Sigmoid colon (tissue), 7 donors: ENCODE results near the gene SYAP1. TPM values are rescaled to one million over a fixed set of nuclear protein-coding genes. Genes with fewer than 3 reads are reported as not detected.
"Not testable (repeated sequence)": the region's sequence is repeated elsewhere in the genome, so short reads cannot be mapped to it uniquely, and the experiment has no call there.

Experiments used
- DNase-seq: peaks from one replicate; pipeline ENCODE4 v3.0.0-alpha.2; 2019
- H3K27ac ChIP-seq, 4 donors: fragments of 200-600 bp; sonication (generic); one replicate each; pipeline ENCODE4 v1.5.1; 2016 to 2019; ENCODE audit warnings: mild to moderate bottlenecking in 1 of 4
- H3K27me3 ChIP-seq, 3 donors: fragments of 200-600 bp; sonication (generic); one replicate each; pipeline ENCODE4 v1.5.1; 2019; ENCODE audit warnings: mild to moderate bottlenecking in 1 of 3
- H3K36me3 ChIP-seq, 4 donors: fragments of 200-600 bp; sonication (generic); one replicate each; pipeline ENCODE4 v1.5.1; 2016 to 2019
- H3K4me1 ChIP-seq, 4 donors: fragments of 200-600 bp; sonication (generic); one replicate each; pipeline ENCODE4 v1.5.1; 2017 to 2019
- H3K4me3 ChIP-seq, 4 donors: fragments of 200-600 bp; sonication (generic); one replicate each; pipeline ENCODE4 v1.5.1; 2017 to 2019; ENCODE audit warnings: mild to moderate bottlenecking in 2 of 4, moderate library complexity in 1 of 4
- H3K9me3 ChIP-seq, 4 donors: fragments of 200-600 bp in 3 of 4; sonication (generic) in 3 of 4; one replicate each; pipeline versions ENCODE4 v1.5.1 to v1.6.1; 2013 to 2019
- CTCF ChIP-seq, 4 experiments: fragments of 450-650 bp in 3 of 4; fragments of 200-600 bp in 1 of 4; IDR thresholded peaks; one replicate each; pipeline ENCODE4 v1.5.1; 2016 to 2019; ENCODE audit warnings: antibody characterized with exemption in 4 of 4, mild to moderate bottlenecking in 3 of 4, moderate library complexity in 2 of 4
- EP300 ChIP-seq, 4 donors: sonication (generic); formaldehyde crosslinking; IDR thresholded peaks; one replicate each; pipeline ENCODE4 v1.6.1; 2017; ENCODE audit warnings: antibody characterized with exemption in 4 of 4
- POLR2A ChIP-seq, 2 donors: fragments of 450-650 bp; IDR thresholded peaks; one replicate each; pipeline ENCODE4 v1.6.1; 2016; ENCODE audit warnings: antibody characterized with exemption in 2 of 2, mild to moderate bottlenecking in 2 of 2, moderate library complexity in 2 of 2
- POLR2AphosphoS5 ChIP-seq, 4 donors: sonication (generic); formaldehyde crosslinking; IDR thresholded peaks; one replicate each; pipeline ENCODE4 v1.6.1; 2017; ENCODE audit warnings: antibody characterized with exemption in 4 of 4
- WGBS, 2 donors: extraction: QIAGEN DNeasy Blood & Tissue Kit; methylation state at CpG; one replicate each; pipeline ENCODE4 v1.1.7; 2013; 5-methylcytosine and 5-hydroxymethylcytosine counted together
- intact Hi-C: fragments of 100-400 bp; cut with DNase I; formaldehyde crosslinking; loops from one replicate; pipeline ENCODE4 v1.15.1; 2023
- polyA plus RNA-seq, 3 donors: library from polyadenylated mRNA; stranded (reverse); fragments of 200-250 nt; gene quantifications; one replicate each; pipeline ENCODE4 v1.2.3, GENCODE V29; 2013
- total RNA-seq, 4 donors: library from RNA; depleted of rRNA; stranded (reverse); fragments of >200 nt; gene quantifications; one replicate each; pipeline ENCODE4 v1.1.0, GENCODE V29; 2016
- donor health status: healthy with polysubstance abuse.
- donor health status: Bipolar disorder and iron deficiency.
- donor health status: healthy.

The SYAP1 gene
- total and polyA plus RNA-seq, 7 donors = 17.5 to 31.4 (median 19.9) TPM

GRCh38 chrX:16722481-16722880 is 3.1 kb downstream of the SYAP1 start:
- TF ChIP-seq POLR2AphosphoS5 (IDR thresholded peaks at IDR 0.05) = no peak
- TF ChIP-seq CTCF (IDR thresholded peaks at IDR 0.05) = no peak
- TF ChIP-seq EP300 (IDR thresholded peaks at IDR 0.05) = no peak
- no peak for TF ChIP-seq POLR2A (IDR thresholded peaks at IDR 0.05)
- intact Hi-C loops = no loop called here
- Histone ChIP-seq H3K27me3 (no peaks in the 10 kb centered on the region), H3K9me3 (no peaks in the 10 kb centered on the region), H3K4me1 (peaks cover 0 to 22% (median 12%) of the 10 kb centered on the region in 4 donors), H3K27ac (no peak overlapping the region), H3K4me3 (no peak overlapping the region), H3K36me3 (no peaks in the 10 kb centered on the region)
- 58 to 81% methylated on average over 4 of the region's 4 CpGs for WGBS, 2 donors
- no peak for DNase-seq

- no peaks in the 10 kb centered on the region for H3K36me3 ChIP-seq
- H3K27ac ChIP-seq = no peak overlapping the region
- TF ChIP-seq EP300 (IDR thresholded peaks at IDR 0.05) = no peak
- TF ChIP-seq POLR2A (IDR thresholded peaks at IDR 0.05) = no peak
- TF ChIP-seq CTCF (IDR thresholded peaks at IDR 0.05) = no peak
- no peak for TF ChIP-seq POLR2AphosphoS5 (IDR thresholded peaks at IDR 0.05)
- intact Hi-C loops = no loop called here
- no peaks in the 10 kb centered on the region for H3K27me3 ChIP-seq
- peak; percentile 8 for DNase-seq
- 22 to 68% methylated on average over 7 of the region's 7 CpGs for WGBS, 2 donors
- peaks cover 0 to 17% (median 11%) of the 10 kb centered on the region in 4 donors for H3K4me1 ChIP-seq
- no peaks in the 10 kb centered on the region for H3K9me3 ChIP-seq
- no peak overlapping the region for H3K4me3 ChIP-seq
These were observed 5.7 kb downstream of the SYAP1 start for GRCh38 chrX:16725072-16725471.

- H3K4me1 ChIP-seq, H3K27me3 ChIP-seq, H3K36me3 ChIP-seq, H3K9me3 ChIP-seq, H3K27ac ChIP-seq, intact Hi-C loops, H3K4me3 ChIP-seq: not testable (repeated sequence)
- DNase-seq = peak; percentile 13
- 27 to 74% methylated on average over 5 of the region's 5 CpGs for WGBS, 2 donors
These were observed 7.1 kb downstream of the SYAP1 start for GRCh38 chrX:16726347-16726988.

- Histone ChIP-seq H3K27me3 (no peaks in the 10 kb centered on the region), H3K9me3 (no peaks in the 10 kb centered on the region), H3K4me3 (no peak overlapping the region), H3K27ac (no peak overlapping the region), H3K4me1 (peaks cover 0 to 4% (median 0%) of the 10 kb centered on the region in 4 donors), H3K36me3 (no peaks in the 10 kb centered on the region)
- no peak for DNase-seq
- TF ChIP-seq CTCF (IDR thresholded peaks at IDR 0.05) = no peak
- no peak for TF ChIP-seq EP300 (IDR thresholded peaks at IDR 0.05)
- no peak for TF ChIP-seq POLR2A (IDR thresholded peaks at IDR 0.05)
- TF ChIP-seq POLR2AphosphoS5 (IDR thresholded peaks at IDR 0.05) = no peak
- intact Hi-C loops = loop anchor here (2.0 kb wide), 1 partner anchor 49 kb away; no protein-coding TSS in a partner anchor
These were observed 8.2 kb downstream of the SYAP1 start for GRCh38 chrX:16727637-16728036.

- TF ChIP-seq POLR2A (IDR thresholded peaks at IDR 0.05) (no peak), POLR2AphosphoS5 (IDR thresholded peaks at IDR 0.05) (no peak), EP300 (IDR thresholded peaks at IDR 0.05) (no peak), CTCF (IDR thresholded peaks at IDR 0.05) (no peak)
- no peaks in the 10 kb centered on the region for H3K36me3 ChIP-seq
- H3K4me3 ChIP-seq = no peak overlapping the region
- DNase-seq = no peak
- WGBS, 2 donors = 96 to 98% methylated on average over 1 of the region's 1 CpG
- no peaks in the 10 kb centered on the region for H3K4me1 ChIP-seq
- no peaks in the 10 kb centered on the region for H3K9me3 ChIP-seq
- H3K27ac ChIP-seq = no peak overlapping the region
- intact Hi-C loops = no loop called here
- no peaks in the 10 kb centered on the region for H3K27me3 ChIP-seq
These were observed 11.0 kb downstream of the SYAP1 start for GRCh38 chrX:16730450-16730849.
